Measurements from ENCODE around the gene ARID1B.

DNA sequence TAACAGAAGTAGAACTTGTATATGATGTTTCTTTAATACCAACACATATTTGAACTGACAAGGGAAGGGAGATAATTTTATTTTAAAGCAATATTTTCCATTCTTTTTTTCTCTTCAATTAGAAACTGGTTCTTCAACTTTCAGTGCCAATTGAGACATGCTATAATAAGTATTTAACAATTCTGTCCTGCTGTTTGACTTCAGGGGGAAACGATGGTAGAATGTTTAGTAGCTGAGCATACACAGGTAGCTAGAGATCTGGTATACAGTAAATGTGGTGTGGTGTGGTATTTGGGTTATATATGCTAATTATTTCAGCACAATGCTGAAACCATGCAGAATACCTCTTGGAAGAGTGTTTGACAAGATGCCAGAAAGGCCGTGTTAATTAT is 156.9 kb downstream of the ARID1B start:
- TF ChIP-seq, protein P1, sequence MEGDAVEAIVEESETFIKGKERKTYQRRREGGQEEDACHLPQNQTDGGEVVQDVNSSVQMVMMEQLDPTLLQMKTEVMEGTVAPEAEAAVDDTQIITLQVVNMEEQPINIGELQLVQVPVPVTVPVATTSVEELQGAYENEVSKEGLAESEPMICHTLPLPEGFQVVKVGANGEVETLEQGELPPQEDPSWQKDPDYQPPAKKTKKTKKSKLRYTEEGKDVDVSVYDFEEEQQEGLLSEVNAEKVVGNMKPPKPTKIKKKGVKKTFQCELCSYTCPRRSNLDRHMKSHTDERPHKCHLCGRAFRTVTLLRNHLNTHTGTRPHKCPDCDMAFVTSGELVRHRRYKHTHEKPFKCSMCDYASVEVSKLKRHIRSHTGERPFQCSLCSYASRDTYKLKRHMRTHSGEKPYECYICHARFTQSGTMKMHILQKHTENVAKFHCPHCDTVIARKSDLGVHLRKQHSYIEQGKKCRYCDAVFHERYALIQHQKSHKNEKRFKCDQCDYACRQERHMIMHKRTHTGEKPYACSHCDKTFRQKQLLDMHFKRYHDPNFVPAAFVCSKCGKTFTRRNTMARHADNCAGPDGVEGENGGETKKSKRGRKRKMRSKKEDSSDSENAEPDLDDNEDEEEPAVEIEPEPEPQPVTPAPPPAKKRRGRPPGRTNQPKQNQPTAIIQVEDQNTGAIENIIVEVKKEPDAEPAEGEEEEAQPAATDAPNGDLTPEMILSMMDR (IDR thresholded peaks at IDR 0.05), result no peak
- TF ChIP-seq POLR2A (IDR thresholded peaks at IDR 0.05), result no peak
